HG03558 (cell line): Measurements from ENCODE around the gene TRAPPC8.
"Not testable (repeated sequence)": the region's sequence is repeated elsewhere in the genome, so short reads cannot be mapped to it uniquely, and the experiment has no call there.

ENCODE experiments used
- ATAC-seq: cut with Tn5 transposase; IDR thresholded peaks from one replicate; pipeline ENCODE4 v1.9.1; 2021; ENCODE audit warnings: moderate number of reproducible peaks; ENCODE audit not compliant: unreplicated experiment; ENCODE audit errors: extremely low read depth

TRAPPC8 gene

GRCh38 chr18:31943878-31944816, 1.2 kb upstream of the TRAPPC8 start:
- ATAC-seq: no peak

DNA sequence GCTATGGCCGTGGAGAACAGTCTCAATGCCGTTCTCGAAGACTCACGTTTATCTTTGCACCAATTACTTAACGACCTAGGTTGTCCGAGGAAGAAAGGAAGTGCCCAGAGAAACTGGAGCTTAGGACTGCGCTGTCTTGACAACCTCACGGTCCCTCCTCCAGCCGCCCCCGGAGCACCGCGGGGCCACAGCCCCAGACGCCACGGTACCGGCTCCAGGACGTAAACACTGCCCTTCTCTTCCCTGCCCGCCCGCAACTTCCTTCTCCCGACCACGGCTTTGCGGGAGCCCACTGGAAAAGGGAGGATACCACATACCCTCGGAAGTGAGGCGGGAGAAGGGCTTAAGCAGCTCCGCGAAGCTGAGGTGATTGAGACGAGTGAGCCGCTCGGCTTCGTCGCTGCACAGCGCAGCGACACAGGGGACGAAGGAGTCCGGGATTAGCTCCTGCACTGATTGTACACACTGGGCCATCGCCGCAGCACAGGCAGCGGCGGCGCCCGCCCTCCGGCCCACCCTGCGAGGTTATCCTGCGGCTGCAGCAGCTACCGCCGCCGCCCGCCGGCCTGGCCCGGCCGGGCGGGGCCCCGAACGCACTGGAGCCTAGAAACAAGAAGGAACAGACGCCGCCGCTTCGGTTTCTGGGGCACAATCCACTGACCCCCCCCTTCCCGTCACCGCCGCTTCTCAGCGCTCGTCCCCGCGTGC, 483 bp downstream of the TRAPPC8 start:
- ATAC-seq: peak; percentile 11

- ATAC-seq: no peak
Observed at GRCh38 chr18:31941010-31941809, 1.7 kb downstream of the TRAPPC8 start.

DNA sequence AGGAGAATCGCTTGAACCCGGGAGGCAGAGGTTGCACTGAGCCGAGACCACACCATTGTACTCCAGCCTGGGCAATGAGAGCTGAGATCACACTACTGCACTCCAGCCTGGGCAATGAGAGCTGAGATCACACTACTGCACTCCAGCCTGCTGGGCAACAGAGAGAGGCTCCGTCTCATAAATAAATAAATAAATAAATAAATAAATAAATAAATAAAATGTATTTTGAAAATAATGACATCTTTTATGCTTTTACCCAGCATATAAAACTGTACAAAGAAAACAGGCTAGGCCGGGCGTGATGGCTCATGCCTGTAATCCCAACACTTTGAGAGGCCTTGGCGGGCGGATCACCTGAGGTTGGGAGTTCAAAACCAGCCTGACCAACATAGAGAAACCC, 8.2 kb downstream of the TRAPPC8 start:
- ATAC-seq: not testable (repeated sequence)

DNA sequence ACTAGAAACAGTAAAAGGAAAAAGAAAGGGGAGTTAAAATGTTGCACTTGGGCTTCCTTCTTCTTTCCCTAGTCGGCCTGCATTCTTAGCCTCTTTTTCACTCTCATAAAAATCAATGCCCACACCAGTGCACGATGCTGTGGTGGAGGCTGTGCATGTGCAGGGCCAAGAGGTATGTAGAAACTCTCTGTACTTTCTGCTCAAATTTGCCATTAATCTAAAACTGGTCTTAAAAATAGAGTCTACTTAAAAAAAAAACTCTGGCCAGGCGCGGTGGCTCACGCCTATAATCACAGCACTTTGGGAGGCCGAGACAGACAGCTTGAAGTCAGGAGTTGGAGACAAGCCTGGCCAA, 11.1 kb downstream of the TRAPPC8 start:
- no peak for ATAC-seq

DNA sequence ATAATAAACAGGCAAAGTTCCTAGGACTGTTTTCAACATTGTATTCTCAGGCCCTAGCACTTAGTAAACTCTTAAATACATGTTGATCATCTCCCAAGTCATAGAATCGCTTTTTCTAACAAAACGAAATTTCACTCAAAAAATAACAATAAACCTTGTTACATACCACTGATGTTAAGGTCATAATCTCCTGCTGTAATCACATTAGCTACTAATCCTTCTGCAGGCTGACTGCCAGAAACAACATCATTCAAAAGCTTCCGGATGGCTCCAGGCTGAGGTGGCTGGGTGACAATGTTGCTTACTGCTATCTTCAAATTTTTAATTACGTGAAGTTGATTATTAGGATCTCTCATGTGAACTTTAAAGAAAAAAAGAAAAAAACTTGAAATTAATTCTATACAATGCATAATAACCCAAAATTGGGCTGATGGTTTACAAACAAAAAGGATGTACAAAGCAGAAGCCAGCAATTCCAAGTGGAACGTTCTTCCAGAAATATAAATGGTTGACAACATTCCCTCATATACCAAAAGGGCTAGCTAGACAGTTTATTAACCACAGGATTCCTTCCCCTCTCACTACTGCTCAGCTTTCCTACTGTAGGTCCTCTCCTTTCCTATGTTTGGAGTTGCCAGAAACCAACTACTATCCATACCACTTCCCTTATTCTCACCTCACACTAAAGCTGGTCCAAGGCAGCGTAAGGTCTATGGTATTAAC, 11.6 kb downstream of the TRAPPC8 start:
- ATAC-seq: no peak

DNA sequence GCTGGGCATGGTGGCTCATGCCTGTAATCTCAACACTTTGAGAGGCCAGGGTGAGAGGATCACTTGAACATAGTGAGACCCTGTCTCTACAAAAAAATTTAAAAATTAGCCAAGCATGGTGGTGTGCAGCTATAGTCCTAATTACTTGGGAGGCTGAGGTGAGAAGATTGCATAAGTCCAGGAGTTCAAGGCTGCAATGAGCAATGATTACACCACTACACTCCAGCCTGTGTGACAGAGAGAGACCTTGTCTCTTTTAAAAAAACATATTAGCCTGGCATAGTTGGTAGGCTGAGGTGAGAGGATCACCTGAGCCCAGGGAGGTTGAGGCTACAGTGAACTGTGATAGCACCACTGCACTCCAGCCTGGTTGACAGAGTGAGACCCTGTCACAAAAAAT, 13.7 kb downstream of the TRAPPC8 start:
- no peak for ATAC-seq

DNA sequence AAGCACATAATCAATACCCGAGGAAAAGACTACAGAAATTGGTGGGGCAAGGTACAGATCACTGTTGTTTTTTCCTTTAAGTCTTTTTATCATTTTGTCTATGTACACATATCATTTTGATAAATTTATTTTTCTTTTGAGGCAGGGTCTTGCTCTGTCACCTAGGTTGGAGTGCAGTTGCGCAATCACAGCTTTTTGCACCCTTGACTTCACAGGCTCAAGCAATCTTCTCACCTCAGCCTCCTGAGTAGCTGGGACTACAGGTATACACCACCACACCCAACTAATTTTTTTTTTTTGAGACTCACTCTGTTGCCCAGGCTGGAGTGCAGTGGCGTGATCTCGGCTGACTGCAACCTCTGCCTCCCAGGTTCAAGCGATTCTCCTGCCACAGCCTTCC, 15.9 kb downstream of the TRAPPC8 start:
- ATAC-seq: not testable (repeated sequence)

GRCh38 chr18:31920277-31920676, 22.7 kb downstream of the TRAPPC8 start:
- no peak for ATAC-seq

DNA sequence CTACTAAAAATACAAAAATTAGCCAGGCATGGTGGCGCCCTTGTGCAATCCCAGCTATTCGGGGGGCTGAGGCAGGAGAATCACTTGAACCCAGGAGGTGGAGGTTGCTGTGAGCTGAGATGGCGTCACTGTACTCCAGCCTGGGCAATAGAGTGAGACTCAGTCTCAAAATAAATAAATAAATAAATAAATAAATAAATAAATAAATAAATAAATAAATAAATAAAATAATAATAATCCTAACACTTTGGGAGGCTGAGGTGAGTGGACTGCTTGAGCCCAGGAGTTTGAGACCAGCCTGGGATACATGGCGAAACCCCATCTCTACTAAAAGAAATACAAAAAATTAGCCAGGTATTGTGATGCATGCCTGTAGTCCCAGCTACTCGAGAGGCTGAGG, 23.6 kb downstream of the TRAPPC8 start:
- ATAC-seq: not testable (repeated sequence)

- ATAC-seq: no peak
Observed at GRCh38 chr18:31918733-31919132, 24.2 kb downstream of the TRAPPC8 start.

DNA sequence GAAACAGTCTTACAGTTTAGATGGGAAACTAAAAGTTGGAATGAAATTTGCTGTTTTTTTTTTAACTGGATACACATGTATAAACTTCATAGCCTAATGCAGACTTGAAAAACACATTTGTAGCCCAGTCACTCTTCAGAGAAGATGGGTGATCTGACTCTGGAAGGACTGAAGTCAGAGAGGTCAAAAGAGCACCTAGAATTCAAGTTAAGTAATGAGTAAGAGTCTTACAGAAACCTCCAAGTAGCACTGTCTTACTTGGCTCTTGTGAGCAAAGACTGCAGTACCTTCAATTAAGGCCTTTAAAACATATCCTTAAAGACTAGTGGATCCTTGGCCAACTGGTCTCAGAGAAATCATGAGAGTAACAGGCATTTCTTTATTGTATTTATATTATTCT, 41.9 kb downstream of the TRAPPC8 start:
- no peak for ATAC-seq

- not testable (repeated sequence) for ATAC-seq
Observed at GRCh38 chr18:31899771-31900170, 43.2 kb downstream of the TRAPPC8 start.

GRCh38 chr18:31892936-31893335, 50.0 kb downstream of the TRAPPC8 start:
- ATAC-seq: no peak

DNA sequence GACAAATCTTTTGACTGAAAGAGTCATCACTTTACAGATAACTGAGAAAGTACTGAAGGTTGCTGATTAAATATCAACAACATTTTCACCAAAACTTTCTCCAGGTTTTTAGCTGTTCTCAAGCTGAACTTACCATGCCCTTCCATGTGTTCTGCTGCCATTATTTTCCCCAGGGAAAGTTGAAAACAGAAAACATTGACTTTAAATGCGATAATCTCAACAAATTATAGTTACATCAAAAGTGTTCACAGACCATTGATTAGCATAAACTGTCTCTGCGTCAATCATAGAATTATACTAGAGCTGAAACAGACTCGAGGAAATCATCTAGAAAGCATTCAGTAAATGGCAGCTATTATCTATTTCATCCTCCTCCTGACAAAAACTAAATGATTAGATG, 51.4 kb downstream of the TRAPPC8 start:
- ATAC-seq: no peak

DNA sequence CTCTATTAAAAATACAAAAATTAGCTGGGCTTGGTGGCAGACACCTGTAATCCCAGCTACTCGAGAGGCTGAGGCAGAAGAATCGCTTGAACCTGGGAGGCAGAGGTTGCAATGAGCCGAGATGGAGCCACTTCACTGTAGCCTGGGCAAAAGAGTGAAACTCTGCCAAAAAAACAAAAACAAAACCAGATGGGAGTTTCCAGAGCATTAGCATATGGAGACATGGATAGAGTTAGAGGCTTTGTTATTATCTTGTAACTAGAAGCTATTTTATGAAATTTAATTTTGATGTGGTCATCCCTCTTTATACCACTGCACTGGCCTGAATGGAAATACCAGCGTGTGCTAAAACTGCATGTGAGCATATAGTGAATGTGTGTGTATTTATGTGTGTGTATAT, 58.9 kb downstream of the TRAPPC8 start:
- ATAC-seq: no peak

DNA sequence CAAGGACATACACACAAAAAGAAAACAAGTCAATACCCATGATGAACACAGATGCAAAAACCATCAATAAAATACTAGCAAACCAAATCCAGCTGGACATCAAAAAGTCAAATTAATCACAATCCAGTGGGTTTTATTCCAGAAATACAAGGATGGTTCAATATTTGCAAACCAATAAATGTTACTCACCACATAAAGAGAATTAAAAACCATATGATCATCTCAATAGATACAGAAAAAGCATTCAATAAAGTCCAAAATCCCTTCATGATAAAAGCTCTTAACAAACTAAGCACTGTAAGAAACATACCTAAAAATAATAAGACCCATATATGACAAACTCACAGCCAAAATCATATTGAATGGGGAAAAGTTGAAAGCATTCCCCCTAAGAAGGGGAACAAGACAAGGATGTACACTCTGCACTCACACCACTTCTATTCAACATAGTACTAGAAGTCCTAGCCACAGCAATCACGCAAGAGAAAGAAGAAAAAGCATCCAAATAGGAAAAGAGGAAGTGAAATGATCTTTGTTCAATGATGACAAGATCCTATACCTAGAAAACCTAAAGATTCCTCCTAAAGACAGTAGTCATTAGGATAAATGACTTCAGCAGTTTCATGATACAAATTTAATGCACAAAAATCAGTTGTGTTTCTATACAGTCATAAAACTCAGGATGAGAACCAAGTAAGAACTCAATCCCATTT, 62.6 kb downstream of the TRAPPC8 start:
- no peak for ATAC-seq

- no peak for ATAC-seq
Observed at GRCh38 chr18:31878358-31878757, 64.6 kb downstream of the TRAPPC8 start.

DNA sequence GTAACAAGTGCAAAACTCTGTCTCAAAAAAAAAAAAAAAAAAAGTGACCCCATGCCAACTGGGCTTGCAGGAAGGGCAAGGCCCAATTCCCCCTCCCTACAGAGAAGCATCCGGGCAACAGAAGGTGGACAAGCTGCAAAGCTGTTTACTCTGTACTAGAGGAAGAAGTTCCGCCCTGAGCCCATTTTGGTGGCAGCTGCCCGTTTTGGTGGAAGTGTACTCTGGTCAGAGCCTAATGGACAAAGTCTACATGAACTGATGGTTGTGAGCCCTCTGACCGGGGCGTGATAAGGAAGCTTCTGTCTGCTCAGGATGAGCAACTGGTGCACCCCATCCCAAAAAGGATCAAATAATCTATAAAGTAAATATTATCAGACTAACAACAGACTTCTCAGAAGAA, 65.0 kb downstream of the TRAPPC8 start:
- ATAC-seq: no peak

DNA sequence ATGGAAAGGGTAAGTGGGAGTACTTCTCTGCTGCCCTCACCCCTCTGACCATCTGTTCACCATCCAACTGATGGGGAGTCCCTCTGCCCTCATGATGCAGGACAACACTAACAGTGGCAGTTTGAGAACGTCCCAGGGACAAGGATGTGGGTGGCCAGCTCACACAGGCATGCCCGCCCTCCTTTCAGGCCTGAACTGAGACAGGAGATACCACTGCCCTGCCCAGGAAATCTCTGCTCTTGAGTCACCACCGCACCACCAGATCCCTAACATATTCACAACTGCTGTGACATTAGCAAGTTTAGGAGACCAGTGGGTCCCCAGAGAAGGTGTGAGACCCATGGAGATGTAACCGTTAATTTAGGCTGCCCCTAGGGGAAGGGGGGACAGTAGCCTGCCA, 66.2 kb downstream of the TRAPPC8 start:
- no peak for ATAC-seq
